Gastroesophageal sphincter (tissue), 3 donors: ENCODE measurements around the gene YEATS2.

Experiments
- EP300 ChIP-seq: sonication (generic); formaldehyde crosslinking; IDR thresholded peaks from one replicate; pipeline ENCODE4 v1.6.1; 2017; ENCODE audit warnings: antibody characterized with exemption, mild to moderate bottlenecking
- POLR2A ChIP-seq, 2 donors: fragments of 450-650 bp; IDR thresholded peaks; one replicate each; pipeline ENCODE4 v1.6.1; 2017; ENCODE audit warnings: antibody characterized with exemption in 2 of 2, mild to moderate bottlenecking in 2 of 2, moderate library complexity in 1 of 2
- TF ChIP-seq, protein P1 (sequence below), 4 experiments: fragments of 200-600 bp in 2 of 4; fragments of 450-650 bp in 2 of 4; sonication (generic) in 1 of 4; IDR thresholded peaks; one replicate each; pipeline ENCODE4 v1.5.1; 2017 to 2019; ENCODE audit warnings: antibody characterized with exemption in 4 of 4, mild to moderate bottlenecking in 2 of 4, moderate library complexity in 2 of 4

DNA sequence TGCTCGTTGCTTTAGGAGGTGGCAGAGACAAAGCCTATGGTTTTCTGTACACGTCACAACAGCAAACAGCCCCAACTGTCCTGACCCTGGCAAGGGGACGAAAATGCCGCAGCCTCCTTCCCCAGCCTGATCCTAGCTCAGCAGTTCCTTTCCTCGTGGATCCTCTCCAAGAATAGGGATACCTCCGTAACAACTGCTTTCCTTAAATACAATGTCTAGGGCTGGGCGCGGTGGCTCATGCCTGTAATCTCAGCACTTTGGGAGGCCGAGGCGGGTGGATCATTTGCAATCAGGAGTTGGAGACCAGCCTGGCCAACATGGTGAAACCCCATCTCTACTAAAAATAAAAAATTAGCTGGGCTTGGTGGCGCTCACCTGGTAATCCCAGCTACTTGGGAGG, 110.8 kb downstream of the YEATS2 start:
- TF ChIP-seq EP300 (no peak), POLR2A (IDR thresholded peaks at IDR 0.05) (no peak)
- TF ChIP-seq, protein P1, sequence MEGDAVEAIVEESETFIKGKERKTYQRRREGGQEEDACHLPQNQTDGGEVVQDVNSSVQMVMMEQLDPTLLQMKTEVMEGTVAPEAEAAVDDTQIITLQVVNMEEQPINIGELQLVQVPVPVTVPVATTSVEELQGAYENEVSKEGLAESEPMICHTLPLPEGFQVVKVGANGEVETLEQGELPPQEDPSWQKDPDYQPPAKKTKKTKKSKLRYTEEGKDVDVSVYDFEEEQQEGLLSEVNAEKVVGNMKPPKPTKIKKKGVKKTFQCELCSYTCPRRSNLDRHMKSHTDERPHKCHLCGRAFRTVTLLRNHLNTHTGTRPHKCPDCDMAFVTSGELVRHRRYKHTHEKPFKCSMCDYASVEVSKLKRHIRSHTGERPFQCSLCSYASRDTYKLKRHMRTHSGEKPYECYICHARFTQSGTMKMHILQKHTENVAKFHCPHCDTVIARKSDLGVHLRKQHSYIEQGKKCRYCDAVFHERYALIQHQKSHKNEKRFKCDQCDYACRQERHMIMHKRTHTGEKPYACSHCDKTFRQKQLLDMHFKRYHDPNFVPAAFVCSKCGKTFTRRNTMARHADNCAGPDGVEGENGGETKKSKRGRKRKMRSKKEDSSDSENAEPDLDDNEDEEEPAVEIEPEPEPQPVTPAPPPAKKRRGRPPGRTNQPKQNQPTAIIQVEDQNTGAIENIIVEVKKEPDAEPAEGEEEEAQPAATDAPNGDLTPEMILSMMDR (IDR thresholded peaks at IDR 0.05), result no peak
